ENCODE measurements around the gene GLYAT. TPM values are rescaled to one million over a fixed set of nuclear protein-coding genes. Genes with fewer than 3 reads are reported as not detected.

The GLYAT gene
- total and polyA plus RNA-seq, 2 donors (not counting 1 experiment from before 2014, with no cell fraction given) = not detected

GRCh38 chr11:58693026-58693425, 38.7 kb downstream of the GLYAT start:
- Histone ChIP-seq H3K27ac (ENCODE audit: low read length in 2 of 2) (no peak overlapping the region), H3K9ac (ENCODE audit: low read length) (no peak overlapping the region), H3K27me3 (replicated peaks in 1 of 4; ENCODE audit: control extremely low read depth in 1 of 4, control insufficient read depth in 3 of 4, insufficient read depth in 4 of 4, low read length in 3 of 4) (no peaks in the 10 kb centered on the region), H3K4me1 (ENCODE audit: control insufficient read depth in 2 of 2, insufficient read depth in 2 of 2, low read length in 2 of 2) (no peaks in the 10 kb centered on the region), H3K36me3 (replicated peaks in 1 of 2; ENCODE audit: control extremely low read depth in 1 of 2, control insufficient read depth in 1 of 2, extremely low read depth in 1 of 2, insufficient read depth in 2 of 2, low read length in 1 of 2) (no peaks in the 10 kb centered on the region), H3K4me3 (ENCODE audit: control extremely low read depth in 1 of 5, extremely low read depth in 1 of 5, insufficient read depth in 1 of 5, low read depth in 2 of 5, low read length in 4 of 5) (no peak overlapping the region), H3K4me2 (replicated peaks; ENCODE audit: low read depth, low read length, poor library complexity, severe bottlenecking) (no peak overlapping the region), H3K79me2 (ENCODE audit: control insufficient read depth, insufficient read depth, low read length) (no peaks in the 10 kb centered on the region), H3K9me3 (ENCODE audit: control extremely low read depth in 1 of 3, control insufficient read depth in 2 of 3, insufficient read depth in 1 of 3, low read length in 2 of 3) (no peaks in the 10 kb centered on the region), H2AFZ (ENCODE audit: insufficient read depth, low read depth, low read length, poor library complexity, severe bottlenecking) (no peak overlapping the region), H4K20me1 (ENCODE audit: control insufficient read depth, insufficient read depth, low read length, poor library complexity, severe bottlenecking) (no peaks in the 10 kb centered on the region)
- Mint-ChIP-seq H3K27me3 (peaks cover 7% of the 10 kb centered on the region), H3K27ac (no peak overlapping the region), H3K4me3 (no peak overlapping the region), H3K4me1 (no peaks in the 10 kb centered on the region), H3K9me3 (ENCODE audit: insufficient read depth) (no peaks in the 10 kb centered on the region)
- intact Hi-C loops (cut with micrococcal nuclease) = no loop called here
- WGBS (ENCODE audit: insufficient coverage) = no CpG with 5 or more reads among the region's 1 CpG
- ATAC-seq (ENCODE audit: low read depth) (no peak), DNase-seq (no peak)
- CTCF ChIA-PET = no interaction called here
- POLR2A ChIA-PET = no interaction called here
- TF ChIP-seq CTCF (IDR thresholded peaks at IDR 0.05) = no peak
- no peak for TF ChIP-seq EZH2 (IDR thresholded peaks at IDR 0.05; ENCODE audit: borderline replicate concordance, insufficient read depth, low read depth, low read length, poor library complexity, severe bottlenecking)

GRCh38 chr11:58691675-58692074, 40.1 kb downstream of the GLYAT start:
- H3K4me2 ChIP-seq (replicated peaks; ENCODE audit: low read depth, low read length, poor library complexity, severe bottlenecking) = no peak overlapping the region
- no peak for ATAC-seq (ENCODE audit: low read depth)
- no peaks in the 10 kb centered on the region for H3K4me1 ChIP-seq (ENCODE audit: control insufficient read depth in 2 of 2, insufficient read depth in 2 of 2, low read length in 2 of 2)
- WGBS (ENCODE audit: insufficient coverage) = no CpG with 5 or more reads among the region's 5 CpGs
- H3K36me3 ChIP-seq (replicated peaks in 1 of 2; ENCODE audit: control extremely low read depth in 1 of 2, control insufficient read depth in 1 of 2, extremely low read depth in 1 of 2, insufficient read depth in 2 of 2, low read length in 1 of 2) = no peaks in the 10 kb centered on the region
- no peaks in the 10 kb centered on the region for H4K20me1 ChIP-seq (ENCODE audit: control insufficient read depth, insufficient read depth, low read length, poor library complexity, severe bottlenecking)
- H2AFZ ChIP-seq (ENCODE audit: insufficient read depth, low read depth, low read length, poor library complexity, severe bottlenecking) = no peak overlapping the region
- TF ChIP-seq EZH2 (IDR thresholded peaks at IDR 0.05; ENCODE audit: borderline replicate concordance, insufficient read depth, low read depth, low read length, poor library complexity, severe bottlenecking) = no peak
- TF ChIP-seq CTCF (IDR thresholded peaks at IDR 0.05) = no peak
- Mint-ChIP-seq H3K4me1 (no peaks in the 10 kb centered on the region), H3K4me3 (no peak overlapping the region), H3K27me3 (peaks cover 10% of the 10 kb centered on the region), H3K9me3 (ENCODE audit: insufficient read depth) (no peaks in the 10 kb centered on the region), H3K27ac (no peak overlapping the region)
- H3K9me3 ChIP-seq (ENCODE audit: control extremely low read depth in 1 of 3, control insufficient read depth in 2 of 3, insufficient read depth in 1 of 3, low read length in 2 of 3) = no peaks in the 10 kb centered on the region
- no peak for DNase-seq
- intact Hi-C loops (cut with micrococcal nuclease) = no loop called here
- H3K27me3 ChIP-seq (replicated peaks in 1 of 4; ENCODE audit: control extremely low read depth in 1 of 4, control insufficient read depth in 3 of 4, insufficient read depth in 4 of 4, low read length in 3 of 4) = no peaks in the 10 kb centered on the region
- no peaks in the 10 kb centered on the region for H3K79me2 ChIP-seq (ENCODE audit: control insufficient read depth, insufficient read depth, low read length)
- ChIA-PET CTCF (no interaction called here), POLR2A (no interaction called here)
- no peak overlapping the region for H3K4me3 ChIP-seq (ENCODE audit: control extremely low read depth in 1 of 5, extremely low read depth in 1 of 5, insufficient read depth in 1 of 5, low read depth in 2 of 5, low read length in 4 of 5)
- H3K9ac ChIP-seq (ENCODE audit: low read length) = no peak overlapping the region
- H3K27ac ChIP-seq (ENCODE audit: low read length in 2 of 2) = no peak overlapping the region

Data from B cell (primary cell).